Muscle layer of duodenum (tissue), 2 donors: ENCODE results near the gene GGCT.
A peak's percentile ranks its signal among the peaks of the same experiment; 100 is the strongest.
"Not testable (repeated sequence)": the region's sequence is repeated elsewhere in the genome, so short reads cannot be mapped to it uniquely, and the experiment has no call there.

Experiments used
- H3K27ac ChIP-seq: one replicate; pipeline ENCODE4 v1.7.0; 2013; ENCODE audit warnings: mild to moderate bottlenecking, low read length
- H3K27me3 ChIP-seq: one replicate; pipeline ENCODE4 v1.7.0; 2013; ENCODE audit warnings: low read depth, mild to moderate bottlenecking, control low read depth, low read length
- H3K36me3 ChIP-seq, 2 donors: one replicate each; pipeline ENCODE4 v1.7.0; 2013; ENCODE audit warnings: low read length in 2 of 2, control low read depth in 1 of 2, mild to moderate bottlenecking in 1 of 2; ENCODE audit not compliant: insufficient read depth in 2 of 2, control insufficient read depth in 1 of 2
- H3K4me1 ChIP-seq, 2 donors: one replicate each; pipeline ENCODE4 v1.7.0; 2013; ENCODE audit warnings: low read length in 2 of 2, mild to moderate bottlenecking in 2 of 2, control low read depth in 1 of 2, moderate library complexity in 1 of 2; ENCODE audit not compliant: insufficient read depth in 2 of 2, control insufficient read depth in 1 of 2
- H3K4me3 ChIP-seq, 2 donors: one replicate each; pipeline ENCODE4 v1.7.0; 2013; ENCODE audit warnings: low read length in 2 of 2, low read depth in 1 of 2, mild to moderate bottlenecking in 1 of 2
- H3K9me3 ChIP-seq, 2 donors: one replicate each; pipeline ENCODE4 v1.7.0; 2013; ENCODE audit warnings: low read length in 2 of 2, control low read depth in 1 of 2, mild to moderate bottlenecking in 1 of 2; ENCODE audit not compliant: control insufficient read depth in 1 of 2
- donor health status: healthy.

GGCT gene

GRCh38 chr7:30515761-30516160 is 11.1 kb upstream of the GGCT start:
- Histone ChIP-seq H3K27ac (no peak overlapping the region), H3K9me3 (no peaks in the 10 kb centered on the region), H3K4me3 (no peak overlapping the region), H3K36me3 (no peaks in the 10 kb centered on the region), H3K4me1 (peaks cover 0 to under 1% of the 10 kb centered on the region in 2 donors), H3K27me3 (no peaks in the 10 kb centered on the region)

GRCh38 chr7:30514776-30515175 is 10.1 kb upstream of the GGCT start:
- Histone ChIP-seq H3K9me3 (no peaks in the 10 kb centered on the region), H3K4me3 (no peak overlapping the region), H3K27ac (no peak overlapping the region)

GRCh38 chr7:30514177-30514576 is 9.5 kb upstream of the GGCT start:
- Histone ChIP-seq H3K27me3 (no peaks in the 10 kb centered on the region), H3K27ac (no peak overlapping the region), H3K9me3 (no peaks in the 10 kb centered on the region), H3K36me3 (no peaks in the 10 kb centered on the region), H3K4me3 (no peak overlapping the region), H3K4me1 (no peaks in the 10 kb centered on the region)

More at GRCh38 chr7:30514776-30515175, 10.1 kb upstream of the GGCT start:
- H3K4me1 ChIP-seq, result no peaks in the 10 kb centered on the region
- H3K27me3 ChIP-seq, result no peaks in the 10 kb centered on the region
- H3K36me3 ChIP-seq, result no peaks in the 10 kb centered on the region

GRCh38 chr7:30513762-30514161 is 9.1 kb upstream of the GGCT start:
- H3K27me3 ChIP-seq, result no peaks in the 10 kb centered on the region
- no peak overlapping the region for H3K4me3 ChIP-seq
- H3K9me3 ChIP-seq, result no peaks in the 10 kb centered on the region
- no peaks in the 10 kb centered on the region for H3K4me1 ChIP-seq
- no peak overlapping the region for H3K27ac ChIP-seq
- H3K36me3 ChIP-seq, result no peaks in the 10 kb centered on the region

GRCh38 chr7:30511973-30512662 is 7.5 kb upstream of the GGCT start:
- Histone ChIP-seq H3K9me3 (no peaks in the 10 kb centered on the region), H3K4me1 (no peaks in the 10 kb centered on the region), H3K36me3 (no peaks in the 10 kb centered on the region), H3K27ac (no peak overlapping the region), H3K27me3 (no peaks in the 10 kb centered on the region), H3K4me3 (no peak overlapping the region)

GRCh38 chr7:30511494-30511893 is 6.9 kb upstream of the GGCT start:
- no peaks in the 10 kb centered on the region for H3K36me3 ChIP-seq
- no peaks in the 10 kb centered on the region for H3K9me3 ChIP-seq
- H3K4me3 ChIP-seq, result no peak overlapping the region
- H3K27ac ChIP-seq, result no peak overlapping the region
- H3K4me1 ChIP-seq, result no peaks in the 10 kb centered on the region
- H3K27me3 ChIP-seq, result no peaks in the 10 kb centered on the region

- no peak overlapping the region for H3K4me3 ChIP-seq
- no peaks in the 10 kb centered on the region for H3K27me3 ChIP-seq
- H3K4me1 ChIP-seq, result no peaks in the 10 kb centered on the region
- no peaks in the 10 kb centered on the region for H3K9me3 ChIP-seq
- H3K27ac ChIP-seq, result no peak overlapping the region
- no peaks in the 10 kb centered on the region for H3K36me3 ChIP-seq
Observed at GRCh38 chr7:30510124-30511075, 5.8 kb upstream of the GGCT start.

GRCh38 chr7:30509171-30509857 is 4.7 kb upstream of the GGCT start:
- not testable (repeated sequence) for H3K9me3 ChIP-seq, H3K4me3 ChIP-seq, H3K4me1 ChIP-seq, H3K36me3 ChIP-seq, H3K27me3 ChIP-seq, H3K27ac ChIP-seq

- H3K9me3 ChIP-seq, H3K4me3 ChIP-seq, H3K27me3 ChIP-seq, H3K27ac ChIP-seq, H3K36me3 ChIP-seq: not testable (repeated sequence)
- H3K4me1 ChIP-seq, result peaks cover 0 to 13% of the 10 kb centered on the region in 2 donors
Observed at GRCh38 chr7:30507346-30507900, 2.8 kb upstream of the GGCT start.

GRCh38 chr7:30505174-30505697 is 607 bp upstream of the GGCT start:
- H3K27ac ChIP-seq, result peak overlapping the region; percentile 93
- H3K9me3 ChIP-seq, result no peaks in the 10 kb centered on the region
- no peaks in the 10 kb centered on the region for H3K27me3 ChIP-seq
- peaks cover 0 to 13% of the 10 kb centered on the region in 2 donors for H3K4me1 ChIP-seq
- H3K4me3 ChIP-seq, result peak overlapping the region; percentile 83 to 95
- H3K36me3 ChIP-seq, result no peaks in the 10 kb centered on the region
